Measurements from ENCODE around the gene TRMT11. TPM values are rescaled to one million over a fixed set of nuclear protein-coding genes. Genes with fewer than 3 reads are reported as not detected.
A peak's percentile ranks its signal among the peaks of the same experiment; 100 is the strongest.

The TRMT11 gene
- total RNA-seq, 4 donors from 2014 or later = 16.1 to 24.9 (median 18.8) TPM

- peaks cover 0 to 1% (median 0%) of the 10 kb centered on the region in 4 donors for H3K9me3 ChIP-seq
- no peak overlapping the region for H3K4me3 ChIP-seq
- peaks cover 0 to 26% (median 4%) of the 10 kb centered on the region in 4 donors for H3K36me3 ChIP-seq
- WGBS = 43% methylated on average over 2 of the region's 2 CpGs
- H3K27me3 ChIP-seq = no peaks in the 10 kb centered on the region
- TF ChIP-seq, protein P1, sequence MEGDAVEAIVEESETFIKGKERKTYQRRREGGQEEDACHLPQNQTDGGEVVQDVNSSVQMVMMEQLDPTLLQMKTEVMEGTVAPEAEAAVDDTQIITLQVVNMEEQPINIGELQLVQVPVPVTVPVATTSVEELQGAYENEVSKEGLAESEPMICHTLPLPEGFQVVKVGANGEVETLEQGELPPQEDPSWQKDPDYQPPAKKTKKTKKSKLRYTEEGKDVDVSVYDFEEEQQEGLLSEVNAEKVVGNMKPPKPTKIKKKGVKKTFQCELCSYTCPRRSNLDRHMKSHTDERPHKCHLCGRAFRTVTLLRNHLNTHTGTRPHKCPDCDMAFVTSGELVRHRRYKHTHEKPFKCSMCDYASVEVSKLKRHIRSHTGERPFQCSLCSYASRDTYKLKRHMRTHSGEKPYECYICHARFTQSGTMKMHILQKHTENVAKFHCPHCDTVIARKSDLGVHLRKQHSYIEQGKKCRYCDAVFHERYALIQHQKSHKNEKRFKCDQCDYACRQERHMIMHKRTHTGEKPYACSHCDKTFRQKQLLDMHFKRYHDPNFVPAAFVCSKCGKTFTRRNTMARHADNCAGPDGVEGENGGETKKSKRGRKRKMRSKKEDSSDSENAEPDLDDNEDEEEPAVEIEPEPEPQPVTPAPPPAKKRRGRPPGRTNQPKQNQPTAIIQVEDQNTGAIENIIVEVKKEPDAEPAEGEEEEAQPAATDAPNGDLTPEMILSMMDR (IDR thresholded peaks at IDR 0.05) = no peak
- TF ChIP-seq POLR2A (IDR thresholded peaks at IDR 0.05; ENCODE audit: low read depth) (no peak), POLR2AphosphoS5 (IDR thresholded peaks at IDR 0.05) (no peak), EP300 (IDR thresholded peaks at IDR 0.05) (no peak)
- H3K4me1 ChIP-seq = peaks cover 0 to 35% (median 21%) of the 10 kb centered on the region in 4 donors
- intact Hi-C loops (cut with DNase I) = loop anchor here (10.0 kb wide), 1 partner anchor 1086 kb away; no protein-coding TSS in a partner anchor
- DNase-seq (ENCODE audit: extremely low spot score) = no peak
- no peak overlapping the region for H3K27ac ChIP-seq (replicated peaks in 1 of 4)
Observed at GRCh38 chr6:126039284-126039683, 52.9 kb downstream of the TRMT11 start.

DNA sequence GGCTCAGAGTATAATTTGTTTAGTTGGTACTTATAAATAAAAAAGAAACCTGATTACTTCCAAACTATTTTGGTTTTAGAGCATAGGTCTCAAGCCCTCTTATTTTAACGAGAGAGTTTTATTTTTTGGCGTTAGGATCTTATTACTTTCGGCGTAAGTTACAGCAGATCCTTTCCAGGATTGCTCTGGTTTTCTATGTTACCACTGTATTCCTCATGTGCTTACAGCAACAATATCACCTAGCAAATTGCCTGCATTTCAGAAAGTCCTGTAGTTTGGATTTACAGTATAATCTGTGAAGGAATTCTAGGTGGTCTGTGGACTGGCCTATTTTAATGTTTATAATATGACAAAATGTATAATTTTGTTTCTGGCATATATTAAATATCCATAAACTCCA, 54.1 kb downstream of the TRMT11 start:
- Histone ChIP-seq H3K4me3 (no peak overlapping the region), H3K9me3 (peaks cover 0 to 6% (median 0%) of the 10 kb centered on the region in 4 donors), H3K27ac (replicated peaks in 1 of 4) (peak overlapping the region in 1 of 4 donors; percentile 14), H3K36me3 (peaks cover 0 to 26% (median 4%) of the 10 kb centered on the region in 4 donors), H3K27me3 (no peaks in the 10 kb centered on the region), H3K4me1 (peaks cover 0 to 35% (median 21%) of the 10 kb centered on the region in 4 donors)
- TF ChIP-seq, protein P1 (IDR thresholded peaks at IDR 0.05) = no peak
- no peak for TF ChIP-seq EP300 (IDR thresholded peaks at IDR 0.05)
- no peak for TF ChIP-seq POLR2AphosphoS5 (IDR thresholded peaks at IDR 0.05)
- TF ChIP-seq POLR2A (IDR thresholded peaks at IDR 0.05; ENCODE audit: low read depth) = no peak
- no peak for DNase-seq (ENCODE audit: extremely low spot score)
- WGBS = 89% methylated on average over 4 of the region's 4 CpGs
- intact Hi-C loops (cut with DNase I) = no loop called here

DNA sequence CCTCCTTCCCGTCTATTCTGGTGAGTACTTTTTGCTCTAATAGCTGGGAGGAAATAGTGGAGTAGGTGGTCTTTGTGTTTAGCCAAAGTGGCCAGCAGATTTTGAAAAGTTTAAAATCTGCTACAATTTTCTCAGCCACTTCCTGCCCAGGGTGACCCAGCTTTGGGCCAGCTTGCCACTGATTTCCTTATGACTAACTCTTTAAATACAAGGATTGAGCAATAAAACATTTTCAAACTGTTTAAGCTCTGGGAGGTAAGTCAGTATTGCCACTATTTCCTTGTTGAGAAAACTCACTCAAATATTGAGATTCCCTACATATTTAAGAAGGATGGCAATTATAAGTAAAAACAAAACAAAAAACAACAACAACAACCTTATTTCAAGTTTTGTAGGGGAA, 54.5 kb downstream of the TRMT11 start:
- Histone ChIP-seq H3K36me3 (peaks cover 0 to 26% (median 4%) of the 10 kb centered on the region in 4 donors), H3K27me3 (no peaks in the 10 kb centered on the region), H3K27ac (replicated peaks in 1 of 4) (peak overlapping the region in 2 of 4 donors; percentile 14 to 22), H3K4me1 (peaks cover 0 to 35% (median 21%) of the 10 kb centered on the region in 4 donors), H3K9me3 (peaks cover 0 to 6% (median 0%) of the 10 kb centered on the region in 4 donors), H3K4me3 (no peak overlapping the region)
- intact Hi-C loops (cut with DNase I) = no loop called here
- 74% methylated on average over 1 of the region's 1 CpG for whole genome bisulfite sequencing
- DNase-seq (ENCODE audit: extremely low spot score) = no peak
- TF ChIP-seq, protein P1 (IDR thresholded peaks at IDR 0.05) = no peak
- TF ChIP-seq EP300 (IDR thresholded peaks at IDR 0.05) (no peak), POLR2A (IDR thresholded peaks at IDR 0.05; ENCODE audit: low read depth) (no peak), POLR2AphosphoS5 (IDR thresholded peaks at IDR 0.05) (no peak)

DNA sequence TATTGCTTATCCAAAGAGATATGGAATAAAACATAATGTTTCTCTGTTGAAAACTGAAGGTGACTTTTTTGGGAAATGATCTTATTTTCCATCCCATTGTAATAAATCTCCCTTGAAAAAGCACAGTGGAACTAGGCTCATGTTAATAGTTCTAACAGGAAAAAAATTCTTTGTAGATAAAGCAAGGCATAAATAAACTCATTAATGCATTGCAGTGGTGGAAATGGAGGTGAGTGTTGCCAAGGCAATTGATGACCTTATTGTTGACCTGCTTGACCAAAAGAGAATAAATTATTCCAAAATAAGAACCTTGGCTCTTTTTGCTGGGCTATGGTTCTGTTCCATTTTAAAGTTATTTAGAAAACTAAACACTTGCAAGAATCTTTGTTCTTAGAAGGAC, 55.2 kb downstream of the TRMT11 start:
- Histone ChIP-seq H3K27me3 (no peaks in the 10 kb centered on the region), H3K36me3 (peaks cover 0 to 30% (median 4%) of the 10 kb centered on the region in 4 donors), H3K9me3 (peaks cover 0 to 6% (median 0%) of the 10 kb centered on the region in 4 donors), H3K4me1 (peaks cover 0 to 35% (median 21%) of the 10 kb centered on the region in 4 donors), H3K27ac (replicated peaks in 1 of 4) (no peak overlapping the region), H3K4me3 (no peak overlapping the region)
- TF ChIP-seq POLR2AphosphoS5 (IDR thresholded peaks at IDR 0.05) = no peak
- TF ChIP-seq, protein P1 (IDR thresholded peaks at IDR 0.05) = no peak
- TF ChIP-seq POLR2A (IDR thresholded peaks at IDR 0.05; ENCODE audit: low read depth) = no peak
- TF ChIP-seq EP300 (IDR thresholded peaks at IDR 0.05) = no peak
- no peak for DNase-seq (ENCODE audit: extremely low spot score)
- intact Hi-C loops (cut with DNase I) = no loop called here

DNA sequence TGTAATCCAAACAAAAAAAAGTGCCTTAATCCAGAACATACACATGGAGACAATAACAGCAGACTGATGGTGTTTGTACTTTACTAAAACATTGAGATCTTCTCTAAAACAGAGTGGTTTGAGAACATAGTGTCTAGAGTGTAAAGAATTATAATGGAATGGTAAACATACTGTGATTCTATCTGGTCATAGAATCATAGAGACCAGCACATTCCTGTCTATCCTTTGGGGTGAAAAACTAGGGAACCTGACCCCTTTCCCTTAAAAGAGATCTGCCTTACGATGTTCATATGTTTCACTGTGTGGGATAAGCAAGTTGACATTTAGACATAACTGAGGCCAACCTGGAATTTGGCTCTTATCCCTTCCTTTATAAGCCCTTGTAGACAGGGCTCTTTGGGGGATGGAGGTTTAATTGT, 55.7 kb downstream of the TRMT11 start:
- intact Hi-C loops (cut with DNase I) = no loop called here
- no peak for TF ChIP-seq POLR2AphosphoS5 (IDR thresholded peaks at IDR 0.05)
- no peak for TF ChIP-seq POLR2A (IDR thresholded peaks at IDR 0.05; ENCODE audit: low read depth)
- no peak for TF ChIP-seq EP300 (IDR thresholded peaks at IDR 0.05)
- TF ChIP-seq, protein P1 (IDR thresholded peaks at IDR 0.05) = no peak
- 73% methylated on average over 1 of the region's 1 CpG for WGBS
- no peak overlapping the region for H3K27ac ChIP-seq (replicated peaks in 1 of 4)
- H3K4me3 ChIP-seq = no peak overlapping the region
- DNase-seq (ENCODE audit: extremely low spot score) = no peak
- H3K9me3 ChIP-seq = peaks cover 0 to 6% (median 0%) of the 10 kb centered on the region in 4 donors
- H3K36me3 ChIP-seq = peaks cover 0 to 35% (median 6%) of the 10 kb centered on the region in 4 donors
- no peaks in the 10 kb centered on the region for H3K27me3 ChIP-seq
- peaks cover 0 to 35% (median 21%) of the 10 kb centered on the region in 4 donors for H3K4me1 ChIP-seq

Data from esophagus muscularis mucosa (tissue), 4 donors.